DND-41 (cell line): ENCODE measurements around the gene NPBWR2.
"Not testable (repeated sequence)": the region's sequence is repeated elsewhere in the genome, so short reads cannot be mapped to it uniquely, and the experiment has no call there.

Experiments used
- ATAC-seq: fragments of 200-7000 bp; cut with Tn5 transposase; 3 replicates; pipeline ENCODE4 v1.9.1; 2021; ENCODE audit warnings: low read depth; ENCODE audit not compliant: insufficient read depth
- DNase-seq: peaks from one replicate; pipeline ENCODE4 v3.0.0-alpha.2; 2020
- H2AFZ ChIP-seq: 2 replicates; pipeline ENCODE4 v1.6.0; 2012; ENCODE audit warnings: low read depth, low read length
- H3K27ac ChIP-seq: 2 replicates; pipeline ENCODE4 v1.5.1; 2012; ENCODE audit warnings: low read length, inconsistent platforms
- H3K27me3 ChIP-seq: fragments of 200-600 bp; sonication (generic); 2 replicates; pipeline ENCODE4 v1.6.0; 2012; ENCODE audit warnings: low read length, mild to moderate bottlenecking, inconsistent platforms; ENCODE audit not compliant: insufficient read depth, poor library complexity
- H3K36me3 ChIP-seq: 2 replicates; pipeline ENCODE4 v1.5.1; 2012; ENCODE audit warnings: low read length, inconsistent platforms; ENCODE audit not compliant: insufficient read depth
- H3K4me1 ChIP-seq: 2 replicates; pipeline ENCODE4 v1.5.1; 2012; ENCODE audit warnings: mild to moderate bottlenecking, low read length; ENCODE audit not compliant: insufficient read depth
- H3K4me2 ChIP-seq: 2 replicates; pipeline ENCODE4 v1.6.0; 2012; ENCODE audit warnings: mild to moderate bottlenecking, moderate library complexity, low read length, inconsistent platforms; ENCODE audit not compliant: insufficient read depth
- H3K4me3 ChIP-seq, 2 experiments: fragments of 200-600 bp in 1 of 2; shearing (Covaris generic) in 1 of 2; 2 replicates each; pipeline ENCODE4 v1.5.1; 2012 to 2016; ENCODE audit warnings: inconsistent platforms in 2 of 2, low read length in 2 of 2, mild to moderate bottlenecking in 2 of 2, low read depth in 1 of 2, moderate library complexity in 1 of 2
- H3K79me2 ChIP-seq: 2 replicates; pipeline ENCODE4 v1.6.0; 2012; ENCODE audit warnings: low read length, inconsistent platforms; ENCODE audit not compliant: insufficient read depth
- H3K9ac ChIP-seq: 2 replicates; pipeline ENCODE4 v1.6.0; 2012; ENCODE audit warnings: low read depth, mild to moderate bottlenecking, inconsistent platforms, low read length, moderate library complexity
- H3K9me3 ChIP-seq: 2 replicates; pipeline ENCODE4 v1.5.1; 2012; ENCODE audit warnings: low read length, moderate library complexity, mild to moderate bottlenecking, inconsistent platforms; ENCODE audit not compliant: insufficient read depth, severe bottlenecking
- H4K20me1 ChIP-seq: 2 replicates; pipeline ENCODE4 v1.6.0; 2012; ENCODE audit warnings: low read length; ENCODE audit not compliant: insufficient read depth
- CTCF ChIP-seq: IDR thresholded peaks from 2 replicates; pipeline ENCODE4 v1.5.1; 2012; ENCODE audit warnings: borderline replicate concordance, low read length, moderate library complexity, mild to moderate bottlenecking; ENCODE audit not compliant: poor library complexity, severe bottlenecking; ENCODE audit errors: extremely low read depth
- EZH2 ChIP-seq: IDR thresholded peaks from 3 replicates; pipeline ENCODE4 v1.6.1; 2012; ENCODE audit warnings: borderline replicate concordance, low read depth, mild to moderate bottlenecking, moderate library complexity, low read length, inconsistent platforms; ENCODE audit not compliant: severe bottlenecking

Gene NPBWR2

GRCh38 chr20:64129146-64129782, 21.9 kb upstream of the NPBWR2 start:
- Histone ChIP-seq H3K9ac (no peak overlapping the region), H3K9me3 (no peaks in the 10 kb centered on the region), H4K20me1 (no peaks in the 10 kb centered on the region), H2AFZ (no peak overlapping the region), H3K4me2 (no peak overlapping the region), H3K4me3 (no peak overlapping the region), H3K79me2 (no peaks in the 10 kb centered on the region), H3K4me1 (no peaks in the 10 kb centered on the region), H3K27ac (no peak overlapping the region), H3K27me3 (no peaks in the 10 kb centered on the region), H3K36me3 (no peaks in the 10 kb centered on the region)
- no peak for TF ChIP-seq CTCF
- ATAC-seq: no peak
- DNase-seq: no peak

- DNase-seq, H3K27ac ChIP-seq, H3K4me3 ChIP-seq, H4K20me1 ChIP-seq, H3K9me3 ChIP-seq, H3K9ac ChIP-seq, H2AFZ ChIP-seq, H3K27me3 ChIP-seq, H3K4me2 ChIP-seq, H3K79me2 ChIP-seq, H3K36me3 ChIP-seq, ATAC-seq: not testable (repeated sequence)
- peaks cover 14% of the 10 kb centered on the region for H3K4me1 ChIP-seq
Measured at GRCh38 chr20:64123517-64123916, 16.2 kb upstream of the NPBWR2 start.

- ATAC-seq, H3K79me2 ChIP-seq, H4K20me1 ChIP-seq, DNase-seq, H3K36me3 ChIP-seq, H3K27me3 ChIP-seq, H3K9ac ChIP-seq, H3K4me3 ChIP-seq, H3K9me3 ChIP-seq, H2AFZ ChIP-seq, H3K27ac ChIP-seq, H3K4me2 ChIP-seq: not testable (repeated sequence)
- peaks cover 14% of the 10 kb centered on the region for H3K4me1 ChIP-seq
Measured at GRCh38 chr20:64122927-64123326, 15.6 kb upstream of the NPBWR2 start.

GRCh38 chr20:64121586-64121985, 14.2 kb upstream of the NPBWR2 start:
- no peaks in the 10 kb centered on the region for H3K79me2 ChIP-seq
- no peak for DNase-seq
- H3K4me2 ChIP-seq: no peak overlapping the region
- no peaks in the 10 kb centered on the region for H4K20me1 ChIP-seq
- H3K4me3 ChIP-seq: no peak overlapping the region
- ATAC-seq: no peak
- H3K4me1 ChIP-seq: peaks cover 14% of the 10 kb centered on the region
- H3K27ac ChIP-seq: no peak overlapping the region
- H3K36me3 ChIP-seq: no peaks in the 10 kb centered on the region
- no peak overlapping the region for H2AFZ ChIP-seq
- TF ChIP-seq EZH2 (no peak), CTCF (no peak)
- H3K27me3 ChIP-seq: no peaks in the 10 kb centered on the region
- H3K9ac ChIP-seq: no peak overlapping the region
- H3K9me3 ChIP-seq: no peaks in the 10 kb centered on the region
